ENCODE results near the gene LYG1.

The LYG1 gene

DNA sequence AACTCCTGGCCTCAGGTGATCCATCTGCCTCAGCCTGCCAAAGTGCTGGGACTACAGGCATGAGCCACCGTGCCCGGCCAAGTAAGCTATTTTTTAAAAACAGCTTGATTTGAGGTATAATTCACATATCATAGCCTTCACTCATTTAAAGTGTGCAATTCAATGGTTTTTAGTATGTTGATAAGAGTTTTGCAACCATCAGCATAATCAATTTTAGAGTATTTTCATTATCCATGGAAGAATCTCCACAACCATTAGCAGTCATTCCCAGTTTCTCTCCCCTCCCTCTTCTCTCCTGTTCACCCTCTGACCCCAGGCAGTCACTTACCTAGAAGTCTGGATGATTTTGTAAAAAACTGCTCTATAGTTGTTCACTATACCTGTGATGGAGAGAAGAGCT lies 40.8 kb downstream of the LYG1 start:
- no peak for DNase-seq (ENCODE audit: low read depth)
- TF ChIP-seq, protein P1, sequence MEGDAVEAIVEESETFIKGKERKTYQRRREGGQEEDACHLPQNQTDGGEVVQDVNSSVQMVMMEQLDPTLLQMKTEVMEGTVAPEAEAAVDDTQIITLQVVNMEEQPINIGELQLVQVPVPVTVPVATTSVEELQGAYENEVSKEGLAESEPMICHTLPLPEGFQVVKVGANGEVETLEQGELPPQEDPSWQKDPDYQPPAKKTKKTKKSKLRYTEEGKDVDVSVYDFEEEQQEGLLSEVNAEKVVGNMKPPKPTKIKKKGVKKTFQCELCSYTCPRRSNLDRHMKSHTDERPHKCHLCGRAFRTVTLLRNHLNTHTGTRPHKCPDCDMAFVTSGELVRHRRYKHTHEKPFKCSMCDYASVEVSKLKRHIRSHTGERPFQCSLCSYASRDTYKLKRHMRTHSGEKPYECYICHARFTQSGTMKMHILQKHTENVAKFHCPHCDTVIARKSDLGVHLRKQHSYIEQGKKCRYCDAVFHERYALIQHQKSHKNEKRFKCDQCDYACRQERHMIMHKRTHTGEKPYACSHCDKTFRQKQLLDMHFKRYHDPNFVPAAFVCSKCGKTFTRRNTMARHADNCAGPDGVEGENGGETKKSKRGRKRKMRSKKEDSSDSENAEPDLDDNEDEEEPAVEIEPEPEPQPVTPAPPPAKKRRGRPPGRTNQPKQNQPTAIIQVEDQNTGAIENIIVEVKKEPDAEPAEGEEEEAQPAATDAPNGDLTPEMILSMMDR (IDR thresholded peaks at IDR 0.05; ENCODE audit: control insufficient read depth, extremely low read depth, insufficient read depth), result no peak

GRCh38 chr2:99259465-99259864 lies 41.5 kb downstream of the LYG1 start:
- TF ChIP-seq, protein P1 (IDR thresholded peaks at IDR 0.05; ENCODE audit: control insufficient read depth, extremely low read depth, insufficient read depth), result no peak
- no peak for DNase-seq (ENCODE audit: low read depth)
- H3K4me3 ChIP-seq (ENCODE audit: low read depth, low read length), result no peak overlapping the region

More for the DNA sequence above, 40.8 kb downstream of the LYG1 start:
- H3K4me3 ChIP-seq (ENCODE audit: low read depth, low read length), result no peak overlapping the region

- H3K4me3 ChIP-seq (ENCODE audit: low read depth, low read length), result no peak overlapping the region
- no peak for DNase-seq (ENCODE audit: low read depth)
- TF ChIP-seq, protein P1 (IDR thresholded peaks at IDR 0.05; ENCODE audit: control insufficient read depth, extremely low read depth, insufficient read depth), result no peak
These were observed 44.3 kb downstream of the LYG1 start for GRCh38 chr2:99256677-99257076.

- DNase-seq (ENCODE audit: low read depth), result no peak
- TF ChIP-seq, protein P1 (IDR thresholded peaks at IDR 0.05; ENCODE audit: control insufficient read depth, extremely low read depth, insufficient read depth), result no peak
- no peak within 1 kb of the TSS for H3K4me3 ChIP-seq (ENCODE audit: low read depth, low read length)
These were observed 45.3 kb downstream of the LYG1 start, which contains the start of gene LYG2 for GRCh38 chr2:99255491-99256318. Gene LYG2, minus strand, starts transcription at chr2:99255666. Its CDS starts 1,406 bp downstream, at chr2:99254260.

- no peak overlapping the region for H3K4me3 ChIP-seq (ENCODE audit: low read depth, low read length)
- no peak for DNase-seq (ENCODE audit: low read depth)
- TF ChIP-seq, protein P1 (IDR thresholded peaks at IDR 0.05; ENCODE audit: control insufficient read depth, extremely low read depth, insufficient read depth), result no peak
These were observed 51.0 kb downstream of the LYG1 start for GRCh38 chr2:99249951-99250350.

- no peak overlapping the region for H3K4me3 ChIP-seq (ENCODE audit: low read depth, low read length)
- TF ChIP-seq, protein P1 (IDR thresholded peaks at IDR 0.05; ENCODE audit: control insufficient read depth, extremely low read depth, insufficient read depth), result no peak
- DNase-seq (ENCODE audit: low read depth), result no peak
These were observed 58.8 kb downstream of the LYG1 start for GRCh38 chr2:99242151-99242550.
